Measurements from ENCODE around the gene HERC3.

DNA sequence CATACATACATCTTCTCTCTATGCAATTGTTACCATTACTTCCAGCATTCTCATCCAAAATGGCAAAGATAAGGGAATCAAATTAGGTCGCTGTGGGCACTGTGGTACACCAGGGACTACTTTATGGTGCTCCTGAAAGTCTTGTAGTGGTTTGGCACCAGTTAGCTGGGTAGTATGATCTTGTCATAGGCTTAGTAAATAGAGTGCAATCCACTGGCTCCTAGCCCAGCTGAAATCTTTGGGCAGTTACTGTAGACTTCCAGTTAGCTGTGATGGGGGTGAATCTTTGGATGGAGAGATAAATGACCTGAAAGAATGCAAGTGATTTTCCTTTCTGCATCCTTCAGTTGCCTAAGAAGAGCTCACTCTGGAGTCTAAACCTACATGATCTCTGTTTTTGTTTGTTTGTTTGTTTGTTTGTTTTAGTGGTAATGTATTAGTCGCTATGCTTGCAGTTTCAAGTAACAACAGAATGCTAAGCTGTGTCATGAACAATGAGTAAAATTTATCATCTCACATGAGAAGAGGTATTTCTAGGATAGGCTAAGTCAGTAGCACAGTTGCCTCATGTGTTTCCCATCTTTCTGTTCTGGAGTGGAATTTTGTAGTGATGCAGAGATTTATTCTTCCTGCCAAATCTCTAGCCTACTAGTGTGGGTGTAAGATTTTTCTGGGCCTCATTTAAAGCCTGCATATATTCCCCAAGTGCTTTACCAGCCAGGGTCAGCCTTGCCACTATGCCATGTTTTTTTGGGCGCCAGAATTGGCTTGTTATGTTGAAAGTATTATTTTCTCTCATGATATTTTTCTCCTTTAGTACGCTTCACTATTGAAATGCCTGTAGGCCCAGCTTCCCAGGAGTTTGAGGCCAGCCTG, 24.2 kb downstream of the HERC3 start:
- TF ChIP-seq, protein P1, sequence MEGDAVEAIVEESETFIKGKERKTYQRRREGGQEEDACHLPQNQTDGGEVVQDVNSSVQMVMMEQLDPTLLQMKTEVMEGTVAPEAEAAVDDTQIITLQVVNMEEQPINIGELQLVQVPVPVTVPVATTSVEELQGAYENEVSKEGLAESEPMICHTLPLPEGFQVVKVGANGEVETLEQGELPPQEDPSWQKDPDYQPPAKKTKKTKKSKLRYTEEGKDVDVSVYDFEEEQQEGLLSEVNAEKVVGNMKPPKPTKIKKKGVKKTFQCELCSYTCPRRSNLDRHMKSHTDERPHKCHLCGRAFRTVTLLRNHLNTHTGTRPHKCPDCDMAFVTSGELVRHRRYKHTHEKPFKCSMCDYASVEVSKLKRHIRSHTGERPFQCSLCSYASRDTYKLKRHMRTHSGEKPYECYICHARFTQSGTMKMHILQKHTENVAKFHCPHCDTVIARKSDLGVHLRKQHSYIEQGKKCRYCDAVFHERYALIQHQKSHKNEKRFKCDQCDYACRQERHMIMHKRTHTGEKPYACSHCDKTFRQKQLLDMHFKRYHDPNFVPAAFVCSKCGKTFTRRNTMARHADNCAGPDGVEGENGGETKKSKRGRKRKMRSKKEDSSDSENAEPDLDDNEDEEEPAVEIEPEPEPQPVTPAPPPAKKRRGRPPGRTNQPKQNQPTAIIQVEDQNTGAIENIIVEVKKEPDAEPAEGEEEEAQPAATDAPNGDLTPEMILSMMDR (conservative IDR thresholded peaks at IDR 0.05; ENCODE audit: low read depth in 2 of 2), result no peak
- TF ChIP-seq CREB1 (CRISPR knock-in tag; IDR thresholded peaks at IDR 0.05; ENCODE audit: low read depth), result no peak
- no peak for TF ChIP-seq ETS1 (IDR thresholded peaks at IDR 0.05)
- no peak for TF ChIP-seq EZH2 (IDR thresholded peaks at IDR 0.05; ENCODE audit: low read depth, unreplicated experiment)
- no peak for TF ChIP-seq JUNB (IDR thresholded peaks at IDR 0.05; ENCODE audit: unreplicated experiment)
- no peak for TF ChIP-seq EZH2phosphoT487 (IDR thresholded peaks at IDR 0.05; ENCODE audit: unreplicated experiment)
- no peak for TF ChIP-seq POLR2AphosphoS5 (IDR thresholded peaks at IDR 0.05; ENCODE audit: low read depth)
- no peak for TF ChIP-seq REST (IDR thresholded peaks at IDR 0.05; ENCODE audit: unreplicated experiment)
- TF ChIP-seq ZNF331 (CRISPR knock-in tag; IDR thresholded peaks at IDR 0.05; ENCODE audit: low read depth), result no peak
- no peak for TF ChIP-seq NANOG (IDR thresholded peaks at IDR 0.05; ENCODE audit: borderline replicate concordance)
